Endometrial microvascular endothelial cells (primary cell): ENCODE measurements around the gene FAM170B. TPM values are rescaled to one million over a fixed set of nuclear protein-coding genes. Genes with fewer than 3 reads are reported as not detected.

ENCODE experiments used
- in situ Hi-C: cut with HindIII; loops from 2 replicates; pipeline ENCODE4 v1.10.0; 2017; ENCODE audit warnings: low sequenced_read_pairs, low pct_unique_long_range_greater_than_20kb; ENCODE audit errors: inconsistent ontology term
- total RNA-seq: library from RNA; depleted of rRNA; stranded (reverse); fragments of >200 nt; gene quantifications from one replicate; pipeline ENCODE4 v1.2.3, GENCODE V29; 2015; ENCODE audit errors: inconsistent ontology term

FAM170B gene
- total RNA-seq, 1 donor from 2014 or later, result not detected

DNA sequence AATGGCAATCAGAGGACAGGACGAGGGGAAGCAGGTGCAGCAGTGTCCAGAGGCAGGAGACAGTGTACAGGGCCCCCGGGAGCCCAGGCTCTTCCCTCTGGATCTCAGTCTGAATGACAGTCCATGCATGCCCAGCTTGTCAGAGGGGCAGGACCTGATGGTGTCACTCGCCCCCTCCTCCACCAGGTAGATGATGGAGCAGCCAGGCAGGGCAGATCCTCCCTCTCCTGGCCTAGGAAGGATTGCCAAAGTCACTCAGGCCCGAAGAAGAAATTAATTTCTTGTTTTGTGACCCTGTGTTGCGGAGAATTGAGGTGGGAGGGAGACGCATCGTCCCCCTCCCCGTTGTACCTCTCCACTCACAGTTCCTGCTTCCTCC lies 22.5 kb downstream of the FAM170B start:
- in situ Hi-C loops, result no loop called here

DNA sequence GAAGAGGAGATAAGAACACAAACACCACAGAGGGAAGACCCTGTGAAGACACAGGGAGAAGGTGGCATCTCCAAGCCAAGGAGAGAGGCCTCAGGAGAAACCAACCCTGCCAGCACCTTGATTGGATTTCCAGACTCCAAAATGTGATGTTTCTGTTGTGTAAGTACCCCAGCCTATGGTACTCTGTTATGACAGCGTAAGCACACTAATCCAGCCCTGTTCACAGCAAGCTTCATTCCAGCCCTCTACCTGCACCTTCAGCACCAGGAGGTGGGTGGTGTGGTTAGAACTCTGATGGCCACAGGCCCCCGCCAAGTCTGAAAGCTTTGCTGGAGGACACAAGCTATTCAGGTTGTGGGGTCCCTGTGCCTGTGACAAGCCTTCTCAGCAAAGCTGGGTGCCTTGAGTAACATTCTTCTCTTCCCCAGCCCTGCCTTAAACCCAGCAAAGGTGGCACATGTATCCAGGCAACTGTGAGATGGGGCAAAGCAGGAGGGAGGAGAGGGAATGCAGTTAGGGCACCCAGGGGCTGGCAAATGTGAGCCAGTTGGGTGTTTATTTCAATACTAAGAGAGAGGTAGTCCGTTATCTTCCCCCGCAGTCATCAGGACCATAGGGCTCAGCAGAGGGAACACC lies 23.0 kb downstream of the FAM170B start:
- in situ Hi-C loops, result no loop called here

DNA sequence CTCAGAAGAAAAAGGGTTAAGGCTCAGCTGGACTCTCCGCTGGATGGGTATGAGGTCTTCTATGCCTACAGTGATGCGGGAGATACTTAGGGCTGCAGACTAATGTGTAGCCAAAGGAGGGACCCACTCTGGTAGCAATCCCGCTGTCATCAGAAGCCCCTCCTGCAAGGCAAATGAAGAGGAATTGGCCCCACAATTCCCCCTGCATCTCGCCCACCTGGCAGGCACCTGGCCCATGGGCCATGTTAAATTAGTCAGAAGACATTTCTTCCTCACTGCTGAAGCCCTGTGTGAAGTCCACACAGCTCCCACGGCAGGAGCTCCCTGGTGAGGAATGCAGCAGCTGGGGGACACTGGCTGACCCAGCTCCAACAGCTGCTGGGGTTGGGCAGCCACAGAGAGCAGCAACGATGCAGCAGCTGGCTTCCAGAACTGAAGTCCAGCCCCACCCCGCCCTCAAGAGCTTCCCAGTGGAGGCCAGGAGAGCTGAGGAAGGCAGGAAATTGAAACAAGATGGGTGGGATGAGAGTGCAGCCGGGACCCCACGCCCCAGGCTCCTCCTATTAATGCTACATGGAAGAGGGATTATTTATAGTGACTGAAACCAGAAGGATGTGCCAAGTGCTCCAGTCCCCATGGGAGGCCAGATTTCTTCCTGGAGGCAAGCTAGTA lies 24.0 kb downstream of the FAM170B start:
- in situ Hi-C loops, result no loop called here

DNA sequence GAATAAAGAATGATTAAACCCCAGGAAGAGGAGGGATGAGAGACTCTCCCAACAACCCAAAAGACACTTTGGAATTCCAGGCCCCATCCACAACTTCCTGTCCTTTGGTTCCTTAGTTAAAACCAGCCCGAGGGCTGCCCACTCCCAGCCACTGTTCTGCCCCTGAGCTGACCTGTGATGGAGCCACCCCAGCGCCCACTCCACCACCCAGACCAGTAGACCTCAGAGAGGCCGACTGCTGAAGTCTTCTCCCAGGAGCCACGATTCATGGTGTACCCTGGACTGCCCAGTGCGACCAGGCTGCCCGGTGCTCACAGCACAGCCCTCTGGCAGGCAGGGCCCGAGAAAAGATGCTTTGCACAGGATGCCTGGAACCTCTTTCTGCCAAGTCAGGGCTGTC lies 25.2 kb downstream of the FAM170B start:
- in situ Hi-C loops, result no loop called here

DNA sequence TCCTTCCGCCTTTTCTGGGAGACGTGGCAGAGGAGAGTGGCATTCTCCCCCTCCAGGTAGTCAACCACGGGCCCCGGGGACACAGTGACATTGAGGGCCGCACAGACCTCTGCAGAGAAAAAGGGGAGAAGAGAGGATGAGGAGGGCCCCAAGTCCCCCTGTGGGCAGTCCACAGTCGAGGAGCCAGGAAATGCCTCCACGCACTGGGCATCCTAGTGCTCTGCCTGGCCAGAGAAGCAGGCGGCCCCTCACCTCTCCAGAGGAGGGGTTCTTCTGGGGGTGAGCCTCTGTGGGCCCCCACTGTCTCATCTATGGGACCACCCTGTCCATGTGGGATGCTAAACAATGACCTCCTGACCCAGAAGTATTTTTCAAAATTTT lies 25.9 kb downstream of the FAM170B start:
- in situ Hi-C loops, result no loop called here

DNA sequence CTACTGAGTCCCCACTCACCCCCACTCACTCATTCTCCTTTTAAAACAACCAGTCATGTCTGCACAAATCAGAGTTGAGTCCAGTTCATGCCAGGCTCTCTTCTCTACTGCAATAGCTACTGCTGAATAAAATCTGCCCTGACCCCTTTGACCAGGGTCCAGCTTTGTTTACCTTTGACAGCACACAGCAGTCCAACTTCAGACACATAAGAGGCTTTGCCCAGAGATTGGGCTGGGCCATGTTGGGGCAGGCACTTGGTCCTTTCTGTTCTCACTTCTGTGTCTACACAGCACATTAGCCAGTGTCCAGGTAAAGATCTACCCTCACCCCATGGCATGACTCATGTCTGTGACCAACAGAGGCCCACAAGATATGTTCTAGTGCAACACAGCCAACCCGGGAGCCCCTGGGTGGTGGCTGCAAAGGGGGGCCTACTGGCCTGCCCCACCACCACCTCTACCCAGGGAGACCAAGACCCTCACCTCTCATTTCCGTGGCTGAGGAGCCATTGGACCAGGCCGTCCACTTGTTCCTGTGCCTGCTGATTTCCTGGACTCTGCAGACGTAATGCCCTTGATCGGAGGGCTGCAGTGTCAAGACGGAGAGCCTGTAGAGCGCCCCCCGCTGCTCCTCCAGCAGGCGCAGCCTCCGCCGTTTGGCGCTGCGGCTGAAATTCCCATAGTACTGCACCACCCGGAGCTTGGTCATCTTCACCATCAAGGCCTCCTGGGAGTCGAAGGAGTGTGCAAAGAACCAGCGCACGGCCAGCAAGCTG lies 26.5 kb downstream of the FAM170B start:
- in situ Hi-C loops, result no loop called here

DNA sequence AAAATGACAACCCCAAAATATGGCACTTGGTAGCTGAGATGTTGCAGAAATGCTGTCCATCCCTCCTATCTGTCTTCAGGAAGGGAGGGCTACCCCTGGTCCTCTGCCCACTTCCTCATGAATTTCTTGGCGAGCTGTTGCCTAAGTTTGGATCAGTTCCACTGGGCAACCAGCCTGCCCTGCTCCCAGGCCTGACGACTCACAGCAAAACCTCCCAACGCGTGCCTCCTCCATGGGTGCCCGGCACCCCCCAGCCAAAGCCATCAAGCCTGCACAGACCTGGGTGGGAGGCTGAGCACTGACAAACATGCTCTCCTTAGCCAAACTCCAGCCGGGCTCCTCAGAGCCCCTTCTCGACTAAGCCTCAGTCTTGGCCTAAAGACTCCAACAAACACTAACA lies 27.4 kb downstream of the FAM170B start:
- in situ Hi-C loops, result no loop called here

DNA sequence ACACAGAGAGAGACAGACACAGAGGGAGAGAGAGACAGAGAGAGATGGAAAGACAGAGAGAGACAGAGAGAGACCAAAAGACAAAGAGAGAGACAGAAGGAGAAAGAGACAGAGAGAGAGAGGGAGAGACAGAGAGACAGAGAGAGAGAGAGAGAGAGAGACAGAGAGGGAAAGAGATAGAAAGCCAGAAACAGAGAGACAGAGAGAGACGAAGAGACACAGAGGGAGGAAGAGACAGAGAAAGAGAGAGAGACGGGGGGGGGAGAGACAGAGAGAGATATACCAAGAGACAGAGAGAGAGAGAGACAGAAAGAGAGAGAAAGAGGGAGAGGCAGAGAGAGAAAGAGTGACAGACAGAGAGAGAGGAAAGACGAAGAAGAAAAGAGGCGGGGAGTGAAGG lies 28.7 kb downstream of the FAM170B start:
- in situ Hi-C loops, result no loop called here

DNA sequence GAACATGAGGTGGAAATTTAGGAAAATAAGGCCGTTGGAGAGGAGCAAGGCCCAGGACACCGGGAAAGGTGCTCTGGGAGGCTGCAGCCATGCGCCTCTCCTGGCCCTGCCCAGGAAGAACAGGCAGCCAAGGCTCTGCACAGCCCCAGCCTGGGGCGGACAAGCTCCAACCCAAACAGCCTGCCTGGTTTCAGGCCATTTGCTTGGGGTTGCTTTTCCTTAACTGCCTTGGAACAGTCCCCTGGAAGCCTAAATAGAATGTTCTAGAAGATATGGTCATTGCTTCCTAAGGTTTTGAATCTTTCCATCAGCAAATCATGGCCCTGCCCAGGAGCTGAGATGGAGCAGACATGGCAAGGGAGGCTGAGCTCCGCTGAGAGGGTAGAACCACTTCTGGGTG lies 29.5 kb downstream of the FAM170B start:
- in situ Hi-C loops, result no loop called here

DNA sequence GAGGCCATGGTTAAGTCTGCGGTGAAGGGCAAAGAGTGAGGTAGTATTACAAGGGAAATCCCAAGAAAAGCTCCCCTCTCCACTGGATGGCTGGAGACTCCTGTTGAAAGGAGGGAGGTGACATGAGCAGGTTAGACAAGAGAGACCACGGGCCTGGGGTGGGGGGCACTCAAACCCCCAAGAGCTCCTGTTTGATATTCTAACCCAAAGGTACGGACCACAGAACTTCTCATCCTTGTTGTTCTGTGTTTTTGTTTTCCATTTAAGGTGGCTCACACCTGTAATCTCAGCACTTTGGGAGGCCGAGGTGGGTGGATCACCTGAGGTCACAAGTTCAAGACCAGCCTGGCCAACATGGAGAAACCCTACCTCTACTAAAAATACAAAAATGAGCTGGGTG lies 30.1 kb downstream of the FAM170B start:
- in situ Hi-C loops, result no loop called here

DNA sequence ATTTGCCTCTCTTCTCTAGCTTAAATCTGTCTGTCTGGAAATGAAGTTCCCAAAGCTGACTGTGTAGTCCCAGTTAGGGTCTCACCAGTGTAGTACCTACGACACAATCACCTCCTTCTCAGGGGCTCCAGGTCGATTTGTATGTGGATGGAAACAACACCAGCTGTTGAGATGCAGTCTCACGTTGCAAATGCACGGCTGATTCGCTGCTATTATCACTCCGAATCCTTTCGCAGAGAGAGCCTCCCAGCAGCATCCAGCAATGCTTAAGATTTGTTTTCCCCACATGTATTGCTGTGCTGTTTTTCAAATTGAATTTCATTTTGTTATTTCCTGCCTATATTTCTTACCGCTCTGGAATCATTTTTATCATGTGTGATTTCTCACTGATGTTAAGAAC lies 34.8 kb downstream of the FAM170B start:
- in situ Hi-C loops, result no loop called here

DNA sequence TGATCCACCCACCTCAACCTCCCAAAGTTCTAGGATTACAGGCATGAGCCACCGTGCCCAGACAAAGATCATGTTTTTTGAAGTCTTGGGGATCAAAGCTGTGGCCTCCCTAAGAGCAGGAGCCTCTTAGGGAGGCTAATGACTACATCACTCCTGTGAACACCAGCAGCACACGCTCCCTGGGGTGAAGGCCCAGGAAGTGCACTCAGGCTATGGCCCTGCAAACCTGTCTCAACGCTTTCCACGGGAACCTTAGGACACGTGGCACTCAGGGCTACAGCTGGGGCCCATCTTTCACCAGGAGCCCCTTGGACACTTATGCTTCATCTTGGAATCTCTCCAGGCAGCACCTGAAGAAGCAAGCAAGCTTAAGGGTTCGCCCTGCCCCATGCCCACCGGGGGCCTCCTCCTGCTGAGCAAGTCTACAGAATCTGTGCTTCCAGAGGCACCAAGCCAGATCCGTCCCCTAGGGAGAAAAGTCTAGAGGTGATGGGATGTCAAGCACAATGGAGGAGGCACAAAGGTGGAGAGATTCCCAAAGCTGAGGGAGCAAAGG lies 36.9 kb downstream of the FAM170B start:
- in situ Hi-C loops, result no loop called here

DNA sequence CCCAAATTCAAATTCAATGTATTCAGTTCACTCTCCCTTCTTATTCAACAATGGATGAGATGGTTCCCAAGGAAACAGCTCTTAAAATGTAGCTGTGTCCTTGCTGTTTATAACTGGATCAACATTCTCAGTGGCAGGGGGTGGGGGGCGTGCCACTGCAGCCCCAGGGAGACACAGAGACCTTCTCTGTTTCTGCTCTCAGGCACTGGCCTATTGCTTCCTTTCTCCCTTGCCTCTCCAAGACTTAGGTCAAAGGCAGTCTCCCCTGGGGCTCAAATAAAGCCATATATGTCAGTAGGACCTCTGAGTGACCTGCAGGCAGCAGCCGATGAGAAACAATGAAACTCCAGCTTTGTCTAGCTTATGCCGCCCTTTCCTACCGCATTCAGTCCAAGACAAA lies 39.2 kb downstream of the FAM170B start:
- in situ Hi-C loops, result no loop called here

DNA sequence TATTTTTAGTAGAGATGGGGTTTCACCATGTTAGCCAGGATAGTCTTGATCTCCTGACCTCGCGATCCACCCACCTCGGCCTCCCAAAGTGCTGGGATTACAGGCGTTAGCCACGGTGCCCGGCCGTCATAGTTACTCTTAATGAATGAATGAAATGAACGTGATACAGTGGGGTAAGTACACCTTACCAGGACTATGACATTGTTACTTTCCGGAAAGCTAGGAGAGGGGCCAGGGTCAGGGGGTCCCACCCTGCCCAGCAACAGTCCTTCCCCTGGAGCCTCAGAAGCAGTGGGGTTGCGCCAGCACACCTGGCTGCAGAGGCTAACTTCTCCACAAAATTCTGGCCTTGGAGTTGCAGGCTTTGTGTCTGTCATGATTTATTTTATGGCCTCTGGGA lies 39.9 kb downstream of the FAM170B start:
- in situ Hi-C loops, result no loop called here

DNA sequence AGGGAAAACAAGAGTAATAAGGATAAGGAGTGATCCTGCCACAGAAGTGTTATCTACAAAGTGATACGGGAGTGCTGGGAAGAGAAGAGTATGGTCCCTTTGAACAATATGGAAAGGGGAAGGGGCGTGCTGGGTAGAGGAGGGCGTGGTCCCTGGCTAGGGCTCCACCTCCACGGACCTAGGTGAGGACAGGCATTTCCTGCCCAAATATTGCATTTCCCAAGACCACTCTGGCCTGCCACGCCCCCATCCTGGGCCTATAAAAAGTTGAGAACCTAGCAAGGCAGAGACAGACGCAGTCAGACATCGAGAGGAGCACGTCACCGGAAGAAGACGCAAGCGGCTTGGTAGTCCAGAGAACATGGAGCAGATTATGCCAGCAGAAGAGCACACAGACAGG lies 41.3 kb downstream of the FAM170B start:
- in situ Hi-C loops, result no loop called here

DNA sequence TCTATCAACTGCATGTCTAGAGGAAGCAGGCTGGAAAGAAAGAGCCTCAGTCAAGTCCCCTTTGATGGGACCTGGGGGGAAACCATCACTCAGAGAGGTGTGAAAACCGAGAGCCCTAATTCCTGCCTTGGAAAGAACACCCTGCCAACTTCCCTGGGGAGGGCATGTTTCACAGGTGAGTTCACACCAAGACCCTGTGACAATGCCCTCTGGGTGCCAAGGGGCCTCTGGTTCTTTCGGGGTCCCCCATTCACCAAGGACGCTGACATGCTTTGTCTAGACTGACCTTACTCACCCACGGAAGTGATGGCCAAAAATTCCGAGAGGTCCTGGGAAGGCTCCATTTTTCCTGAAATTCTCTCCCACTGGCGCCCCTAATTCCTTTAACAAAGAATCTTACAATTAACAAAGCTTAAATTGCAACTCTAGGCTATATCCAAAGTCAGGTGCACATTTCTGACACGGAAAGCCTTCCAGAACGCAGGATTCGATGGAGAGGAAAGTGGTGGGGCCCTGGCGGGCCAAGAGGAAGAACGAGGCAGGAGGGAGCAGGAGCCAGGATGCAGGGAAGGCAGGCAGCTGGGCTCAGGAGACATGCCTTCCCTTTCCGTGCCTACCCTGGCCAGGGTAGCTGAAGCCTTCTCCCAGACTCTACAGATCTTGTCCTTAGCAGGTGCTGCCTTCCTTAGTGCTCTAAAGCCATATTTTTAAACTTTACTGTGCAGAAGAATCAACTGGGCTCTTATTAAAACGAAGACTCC lies 42.2 kb downstream of the FAM170B start:
- in situ Hi-C loops, result no loop called here

DNA sequence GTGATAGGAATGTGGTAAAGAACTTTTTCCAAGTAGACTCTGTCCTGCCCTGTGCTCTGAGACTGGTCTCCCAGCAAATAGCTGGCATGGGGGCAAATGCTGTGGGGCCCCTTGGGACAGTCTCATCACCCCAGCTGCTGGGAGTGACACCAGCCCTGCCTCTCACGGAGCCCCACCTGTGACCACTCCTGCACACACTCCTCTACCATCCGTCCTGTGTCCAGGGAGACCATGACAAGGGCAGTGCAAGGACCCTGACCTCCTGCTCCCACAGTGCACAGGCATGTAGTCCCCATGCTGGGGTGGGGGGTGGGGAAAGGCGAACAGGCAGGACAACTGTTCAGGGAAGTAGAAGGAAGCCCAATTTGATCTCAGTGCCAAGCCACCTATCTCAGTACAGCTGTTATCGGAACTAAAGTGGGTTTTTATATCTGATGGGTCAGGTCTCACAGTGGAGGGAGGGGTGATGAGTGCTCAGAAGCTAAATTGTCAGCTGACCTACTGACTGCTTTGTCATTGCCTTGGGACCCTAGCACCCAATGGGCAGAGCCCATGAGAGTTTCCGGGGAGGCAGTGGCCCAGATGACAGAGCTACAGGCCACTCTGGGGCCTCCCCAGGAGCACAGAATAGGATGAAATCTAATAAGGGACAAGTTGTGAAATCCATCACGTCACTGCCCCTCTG lies 43.0 kb downstream of the FAM170B start:
- in situ Hi-C loops, result no loop called here

DNA sequence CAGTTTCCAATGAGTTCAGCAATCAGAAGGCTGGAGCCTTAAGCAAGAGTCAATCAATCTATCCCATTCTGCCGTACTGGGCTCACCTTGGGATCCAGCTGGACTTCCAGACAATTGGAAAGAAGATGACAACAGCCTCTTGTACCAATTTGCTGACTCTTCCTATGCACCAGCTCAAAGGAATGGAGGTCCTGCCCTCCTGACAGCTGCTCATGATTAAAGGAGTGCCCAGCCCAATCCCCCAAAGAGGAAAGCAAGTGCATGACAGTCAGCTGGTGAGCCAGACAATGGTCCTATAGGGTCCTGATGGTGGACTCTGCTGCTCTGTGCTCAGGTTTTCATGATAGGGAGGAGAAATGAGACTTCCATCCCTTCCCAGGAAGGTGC lies 43.6 kb downstream of the FAM170B start:
- in situ Hi-C loops, result no loop called here
